Liver (tissue), 9 donors: ENCODE measurements around the gene HDLBP. TPM values are rescaled to one million over a fixed set of nuclear protein-coding genes. Genes with fewer than 3 reads are reported as not detected.

Experiments
- DNase-seq: peaks from one replicate; pipeline ENCODE4 v3.0.0-alpha.2; 2017; ENCODE audit warnings: low spot score
- H3K27ac ChIP-seq, 2 donors: one replicate each; pipeline ENCODE4 v1.7.0; 2013; ENCODE audit warnings: inconsistent platforms in 2 of 2, low read length in 2 of 2, control low read depth in 1 of 2, low read depth in 1 of 2, mild to moderate bottlenecking in 1 of 2
- H3K27me3 ChIP-seq, 4 donors: one replicate each; pipeline versions ENCODE4 v1.6.1 to v1.7.0; 2013; ENCODE audit warnings: low read length in 3 of 4, inconsistent platforms in 1 of 4, mild to moderate bottlenecking in 1 of 4, moderate library complexity in 1 of 4; ENCODE audit not compliant: control insufficient read depth in 4 of 4, insufficient read depth in 4 of 4
- H3K36me3 ChIP-seq, 4 donors: one replicate each; pipeline versions ENCODE4 v1.6.1 to v1.7.0; 2013; ENCODE audit warnings: low read length in 3 of 4, mild to moderate bottlenecking in 3 of 4, low read depth in 1 of 4, moderate library complexity in 1 of 4; ENCODE audit not compliant: control insufficient read depth in 4 of 4, insufficient read depth in 3 of 4
- H3K4me1 ChIP-seq, 4 donors: one replicate each; pipeline versions ENCODE4 v1.6.1 to v1.7.0; 2013; ENCODE audit warnings: low read length in 3 of 4, mild to moderate bottlenecking in 3 of 4, moderate library complexity in 1 of 4; ENCODE audit not compliant: control insufficient read depth in 4 of 4, insufficient read depth in 4 of 4
- H3K4me3 ChIP-seq, 3 donors: one replicate each; pipeline versions ENCODE4 v1.6.1 to v1.7.0; 2013; ENCODE audit warnings: low read length in 3 of 3, control low read depth in 1 of 3, low read depth in 1 of 3, mild to moderate bottlenecking in 1 of 3
- H3K9ac ChIP-seq, 2 donors: one replicate each; pipeline ENCODE4 v1.7.0; 2013; ENCODE audit warnings: low read length in 2 of 2, mild to moderate bottlenecking in 2 of 2, moderate library complexity in 2 of 2, control low read depth in 1 of 2, low read depth in 1 of 2
- H3K9me3 ChIP-seq, 4 donors: one replicate each; pipeline versions ENCODE4 v1.6.1 to v1.7.0; 2013; ENCODE audit warnings: low read length in 3 of 4; ENCODE audit not compliant: control insufficient read depth in 4 of 4
- ATF3 ChIP-seq: IDR thresholded peaks from 2 replicates; pipeline ENCODE4 v1.6.1; 2016; ENCODE audit warnings: antibody characterized with exemption
- CTCF ChIP-seq: fragments of 150-350 bp; IDR thresholded peaks from 2 replicates; pipeline ENCODE4 v1.5.1; 2017; ENCODE audit warnings: improper control_type of control experiment, low read depth, low read length; ENCODE audit not compliant: missing input control
- EGR1 ChIP-seq, 2 donors: IDR thresholded peaks; 2 replicates each; pipeline ENCODE4 v1.6.1; 2016 to 2018; ENCODE audit warnings: antibody characterized with exemption in 2 of 2, low read depth in 2 of 2
- FOXA1 ChIP-seq: IDR thresholded peaks from 2 replicates; pipeline ENCODE4 v1.6.1; 2016; ENCODE audit warnings: antibody characterized with exemption
- FOXA2 ChIP-seq: IDR thresholded peaks from 2 replicates; pipeline ENCODE4 v1.6.1; 2016; ENCODE audit warnings: antibody characterized with exemption
- GABPA ChIP-seq, 2 donors: IDR thresholded peaks in 1 of 2; conservative IDR thresholded peaks in 1 of 2; 2 replicates each; pipeline ENCODE4 v1.6.1; 2016; ENCODE audit warnings: antibody characterized with exemption in 2 of 2, mild to moderate bottlenecking in 1 of 2, moderate library complexity in 1 of 2
- HNF4A ChIP-seq, 2 donors: conservative IDR thresholded peaks; 2 replicates each; pipeline ENCODE4 v1.6.1; 2016; ENCODE audit warnings: antibody characterized with exemption in 2 of 2, mild to moderate bottlenecking in 2 of 2
- HNF4G ChIP-seq: IDR thresholded peaks from 2 replicates; pipeline ENCODE4 v1.6.1; 2016; ENCODE audit warnings: antibody characterized with exemption
- JUND ChIP-seq, 2 donors: IDR thresholded peaks; 2 replicates each; pipeline ENCODE4 v1.6.1; 2016; ENCODE audit warnings: antibody characterized with exemption in 2 of 2
- NR2F2 ChIP-seq: IDR thresholded peaks from 2 replicates; pipeline ENCODE4 v1.6.1; 2016; ENCODE audit warnings: antibody characterized with exemption
- RAD21 ChIP-seq, 2 donors: IDR thresholded peaks; 2 replicates each; pipeline ENCODE4 v1.6.1; 2016; ENCODE audit warnings: antibody characterized with exemption in 2 of 2, mild to moderate bottlenecking in 2 of 2
- REST ChIP-seq: IDR thresholded peaks from 2 replicates; pipeline ENCODE4 v1.6.1; 2016; ENCODE audit warnings: antibody characterized with exemption, mild to moderate bottlenecking
- RXRA ChIP-seq, 2 donors: IDR thresholded peaks; 2 replicates each; pipeline ENCODE4 v1.6.1; 2017 to 2018; ENCODE audit warnings: antibody characterized with exemption in 2 of 2, mild to moderate bottlenecking in 1 of 2
- SP1 ChIP-seq: IDR thresholded peaks from 2 replicates; pipeline ENCODE4 v1.6.1; 2018; ENCODE audit warnings: antibody characterized with exemption, mild to moderate bottlenecking
- TAF1 ChIP-seq: conservative IDR thresholded peaks from 2 replicates; pipeline ENCODE4 v1.6.1; 2016; ENCODE audit warnings: antibody characterized with exemption, mild to moderate bottlenecking
- YY1 ChIP-seq: IDR thresholded peaks from 2 replicates; pipeline ENCODE4 v1.6.1; 2016; ENCODE audit warnings: antibody characterized with exemption, mild to moderate bottlenecking
- WGBS: extraction: QIAGEN DNeasy Blood & Tissue Kit; methylation state at CpG from one replicate; pipeline ENCODE4 v1.1.7; 2013; 5-methylcytosine and 5-hydroxymethylcytosine counted together
- polyA plus RNA-seq, 2 donors: library from polyadenylated mRNA; stranded (reverse) in 1 of 2; unstranded in 1 of 2; fragments of 200-250 nt in 1 of 2; fragments of >200 nt in 1 of 2; fragmentation: Nextera tagmentation in 1 of 2; extraction: Ambion mirVana in 1 of 2; gene quantifications; one replicate each; pipeline versions ENCODE4 v1.2.1 to v1.2.3, GENCODE V29; 2013 to 2015
- total RNA-seq, 2 donors: library from RNA; depleted of rRNA; stranded (reverse); fragments of >200 nt; gene quantifications; one replicate each; pipeline ENCODE4 v1.2.3, GENCODE V29; 2014
- TF ChIP-seq, protein P1 (sequence below): IDR thresholded peaks from 2 replicates; pipeline ENCODE4 v1.6.1; 2016; ENCODE audit warnings: antibody characterized with exemption
- TF ChIP-seq, protein P2 (sequence below): IDR thresholded peaks from 2 replicates; pipeline ENCODE4 v1.6.1; 2016; ENCODE audit warnings: antibody characterized with exemption
- donor health status: healthy.
- donor health status: healthy.
- donor health status: healthy.
- donor health status: healthy.
- donor health status: healthy.

The HDLBP gene
- total and polyA plus RNA-seq, 4 donors = 219 to 580 (median 258) TPM

DNA sequence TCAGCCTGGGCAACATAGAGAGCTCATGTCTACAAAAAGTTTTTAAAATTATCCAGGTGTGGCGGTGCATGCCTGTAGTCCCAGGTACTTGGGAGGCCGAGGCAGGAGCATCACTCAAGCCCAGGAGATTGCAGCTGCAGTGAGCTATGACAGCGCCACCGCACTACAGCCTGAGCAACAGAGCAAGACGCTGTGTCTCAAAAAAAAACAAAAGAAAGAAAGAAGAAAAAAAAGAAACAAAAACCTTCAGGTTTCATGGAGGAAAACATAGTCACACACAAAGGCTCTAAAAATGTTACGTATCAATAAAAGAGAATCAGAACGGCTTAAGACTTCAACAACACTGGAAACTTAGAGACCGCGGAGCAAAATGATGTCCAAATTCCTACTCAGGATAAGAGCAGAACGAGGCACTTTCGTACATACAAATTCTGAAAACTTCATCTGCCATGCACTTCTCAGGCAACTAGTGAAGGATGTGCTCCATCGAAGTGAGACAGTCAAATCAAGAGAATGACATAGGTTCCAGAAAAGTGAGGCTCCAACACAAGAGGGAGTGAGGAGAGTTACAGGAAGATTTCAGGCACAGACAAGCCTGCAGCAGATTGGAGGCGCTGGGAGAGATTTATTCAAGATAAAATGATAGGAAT, 4.4 kb downstream of the HDLBP start:
- TF ChIP-seq FOXA1 (no peak), REST (no peak), FOXA2 (no peak), GABPA (IDR thresholded peaks at IDR 0.05 in 1 of 2, conservative IDR thresholded peaks at IDR 0.05 in 1 of 2) (no peak), SP1 (no peak), YY1 (no peak), EGR1 (IDR thresholded peaks at IDR 0.05; ENCODE audit: low read depth in 2 of 2) (no peak), RAD21 (IDR thresholded peaks at IDR 0.05) (no peak), ATF3 (no peak), TAF1 (no peak), HNF4A (conservative IDR thresholded peaks at IDR 0.05) (no peak), JUND (IDR thresholded peaks at IDR 0.05) (no peak), NR2F2 (no peak), CTCF (no peak), HNF4G (no peak), RXRA (IDR thresholded peaks at IDR 0.05) (no peak)
- TF ChIP-seq, protein P1, sequence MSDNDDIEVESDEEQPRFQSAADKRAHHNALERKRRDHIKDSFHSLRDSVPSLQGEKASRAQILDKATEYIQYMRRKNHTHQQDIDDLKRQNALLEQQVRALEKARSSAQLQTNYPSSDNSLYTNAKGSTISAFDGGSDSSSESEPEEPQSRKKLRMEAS = no peak
- TF ChIP-seq, protein P2, sequence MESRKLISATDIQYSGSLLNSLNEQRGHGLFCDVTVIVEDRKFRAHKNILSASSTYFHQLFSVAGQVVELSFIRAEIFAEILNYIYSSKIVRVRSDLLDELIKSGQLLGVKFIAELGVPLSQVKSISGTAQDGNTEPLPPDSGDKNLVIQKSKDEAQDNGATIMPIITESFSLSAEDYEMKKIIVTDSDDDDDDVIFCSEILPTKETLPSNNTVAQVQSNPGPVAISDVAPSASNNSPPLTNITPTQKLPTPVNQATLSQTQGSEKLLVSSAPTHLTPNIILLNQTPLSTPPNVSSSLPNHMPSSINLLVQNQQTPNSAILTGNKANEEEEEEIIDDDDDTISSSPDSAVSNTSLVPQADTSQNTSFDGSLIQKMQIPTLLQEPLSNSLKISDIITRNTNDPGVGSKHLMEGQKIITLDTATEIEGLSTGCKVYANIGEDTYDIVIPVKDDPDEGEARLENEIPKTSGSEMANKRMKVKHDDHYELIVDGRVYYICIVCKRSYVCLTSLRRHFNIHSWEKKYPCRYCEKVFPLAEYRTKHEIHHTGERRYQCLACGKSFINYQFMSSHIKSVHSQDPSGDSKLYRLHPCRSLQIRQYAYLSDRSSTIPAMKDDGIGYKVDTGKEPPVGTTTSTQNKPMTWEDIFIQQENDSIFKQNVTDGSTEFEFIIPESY = no peak
- Histone ChIP-seq H3K4me3 (no peak overlapping the region), H3K9ac (no peak overlapping the region), H3K27ac (no peak overlapping the region), H3K4me1 (peaks cover 9 to 57% (median 40%) of the 10 kb centered on the region in 4 donors), H3K27me3 (no peaks in the 10 kb centered on the region), H3K36me3 (no peaks in the 10 kb centered on the region), H3K9me3 (no peaks in the 10 kb centered on the region)
- 94% methylated on average over 13 of the region's 13 CpGs for WGBS
- no peak for DNase-seq
